Epithelial cell of proximal tubule (primary cell): ENCODE data around the gene SIM2. TPM values are rescaled to one million over a fixed set of nuclear protein-coding genes. Genes with fewer than 3 reads are reported as not detected.

ENCODE experiments used
- DNase-seq: peaks from one replicate; pipeline ENCODE4 v3.0.0-alpha.2; 2011; ENCODE audit warnings: low read depth
- H3K4me3 ChIP-seq: 2 replicates; pipeline ENCODE4 v1.5.1; 2011; ENCODE audit warnings: low read depth, mild to moderate bottlenecking, low read length
- total RNA-seq: library from RNA; depleted of rRNA; stranded (reverse); fragments of >200 nt; gene quantifications from 2 replicates; pipeline ENCODE4 v1.2.3, GENCODE V29; 2015
- TF ChIP-seq, protein P1 (sequence below): conservative IDR thresholded peaks from 2 replicates; pipeline ENCODE4 v1.5.1; 2012; ENCODE audit warnings: low read depth, mild to moderate bottlenecking, low read length

The SIM2 gene
- total RNA-seq, 1 donor from 2014 or later = 22.3 TPM

DNA sequence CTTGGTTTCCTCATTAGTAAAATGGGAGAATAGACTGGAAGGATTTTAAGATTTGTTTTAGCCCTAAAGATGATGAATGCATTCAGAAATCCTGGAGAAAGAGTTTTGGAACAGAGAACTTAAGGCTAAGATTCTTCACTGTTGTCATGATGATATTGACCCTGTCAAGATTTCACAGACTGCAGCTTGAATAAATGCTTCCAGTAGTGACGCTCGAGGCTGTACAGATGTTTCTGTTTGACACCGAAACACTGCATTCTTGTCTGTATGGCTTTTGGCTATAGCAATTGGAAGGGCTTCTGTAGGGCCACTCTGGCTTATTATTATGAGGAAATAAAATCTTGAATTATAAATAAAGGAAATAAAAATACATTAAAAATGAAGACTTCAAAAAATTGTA lies 25.7 kb downstream of the SIM2 start:
- no peak overlapping the region for H3K4me3 ChIP-seq
- TF ChIP-seq, protein P1, sequence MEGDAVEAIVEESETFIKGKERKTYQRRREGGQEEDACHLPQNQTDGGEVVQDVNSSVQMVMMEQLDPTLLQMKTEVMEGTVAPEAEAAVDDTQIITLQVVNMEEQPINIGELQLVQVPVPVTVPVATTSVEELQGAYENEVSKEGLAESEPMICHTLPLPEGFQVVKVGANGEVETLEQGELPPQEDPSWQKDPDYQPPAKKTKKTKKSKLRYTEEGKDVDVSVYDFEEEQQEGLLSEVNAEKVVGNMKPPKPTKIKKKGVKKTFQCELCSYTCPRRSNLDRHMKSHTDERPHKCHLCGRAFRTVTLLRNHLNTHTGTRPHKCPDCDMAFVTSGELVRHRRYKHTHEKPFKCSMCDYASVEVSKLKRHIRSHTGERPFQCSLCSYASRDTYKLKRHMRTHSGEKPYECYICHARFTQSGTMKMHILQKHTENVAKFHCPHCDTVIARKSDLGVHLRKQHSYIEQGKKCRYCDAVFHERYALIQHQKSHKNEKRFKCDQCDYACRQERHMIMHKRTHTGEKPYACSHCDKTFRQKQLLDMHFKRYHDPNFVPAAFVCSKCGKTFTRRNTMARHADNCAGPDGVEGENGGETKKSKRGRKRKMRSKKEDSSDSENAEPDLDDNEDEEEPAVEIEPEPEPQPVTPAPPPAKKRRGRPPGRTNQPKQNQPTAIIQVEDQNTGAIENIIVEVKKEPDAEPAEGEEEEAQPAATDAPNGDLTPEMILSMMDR = no peak
- DNase-seq = no peak

DNA sequence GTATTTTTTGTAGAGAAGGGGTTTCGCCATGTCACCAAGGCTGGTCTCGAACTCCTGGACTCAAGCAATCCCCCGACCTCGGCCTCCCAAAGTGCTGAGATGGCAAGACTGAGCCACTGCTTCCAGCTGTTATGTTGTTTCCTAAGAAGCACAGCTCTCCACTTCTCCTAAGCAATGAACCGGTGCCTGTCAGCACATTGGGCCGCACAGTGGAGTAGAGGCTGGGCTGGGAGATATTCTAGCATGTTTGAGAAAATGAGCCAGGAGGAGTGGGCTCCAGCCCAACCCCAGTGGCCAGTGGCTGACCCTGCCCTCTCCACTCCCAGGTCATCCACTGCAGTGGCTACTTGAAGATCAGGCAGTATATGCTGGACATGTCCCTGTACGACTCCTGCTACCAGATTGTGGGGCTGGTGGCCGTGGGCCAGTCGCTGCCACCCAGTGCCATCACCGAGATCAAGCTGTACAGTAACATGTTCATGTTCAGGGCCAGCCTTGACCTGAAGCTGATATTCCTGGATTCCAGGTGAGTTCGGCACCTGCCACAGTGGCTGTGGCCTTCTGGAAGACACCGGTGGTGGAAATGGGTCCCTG lies 27.0 kb downstream of the SIM2 start:
- no peak for DNase-seq
- H3K4me3 ChIP-seq = no peak overlapping the region
- TF ChIP-seq, protein P1 = no peak

DNA sequence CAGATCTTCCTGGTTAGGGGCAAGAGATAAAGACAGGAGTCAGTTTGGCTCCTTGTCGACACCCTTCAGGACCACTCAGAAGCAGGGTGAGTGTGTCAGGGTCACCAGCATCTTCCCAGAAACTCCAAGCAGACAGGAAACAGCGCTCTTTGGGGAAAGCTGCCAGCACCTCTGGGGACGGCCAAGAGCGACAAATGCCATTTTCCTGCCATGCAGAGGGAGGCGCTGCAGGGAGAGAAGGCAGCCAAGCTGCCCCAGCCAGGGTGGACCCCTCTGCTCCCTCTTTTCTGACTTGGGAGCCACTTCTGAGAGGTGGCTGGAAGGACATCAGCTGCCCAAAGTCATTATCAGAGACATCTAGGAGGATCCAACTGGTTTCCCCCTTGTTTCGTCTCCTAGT lies 29.0 kb downstream of the SIM2 start:
- TF ChIP-seq, protein P1 = no peak
- H3K4me3 ChIP-seq = no peak overlapping the region
- no peak for DNase-seq

DNA sequence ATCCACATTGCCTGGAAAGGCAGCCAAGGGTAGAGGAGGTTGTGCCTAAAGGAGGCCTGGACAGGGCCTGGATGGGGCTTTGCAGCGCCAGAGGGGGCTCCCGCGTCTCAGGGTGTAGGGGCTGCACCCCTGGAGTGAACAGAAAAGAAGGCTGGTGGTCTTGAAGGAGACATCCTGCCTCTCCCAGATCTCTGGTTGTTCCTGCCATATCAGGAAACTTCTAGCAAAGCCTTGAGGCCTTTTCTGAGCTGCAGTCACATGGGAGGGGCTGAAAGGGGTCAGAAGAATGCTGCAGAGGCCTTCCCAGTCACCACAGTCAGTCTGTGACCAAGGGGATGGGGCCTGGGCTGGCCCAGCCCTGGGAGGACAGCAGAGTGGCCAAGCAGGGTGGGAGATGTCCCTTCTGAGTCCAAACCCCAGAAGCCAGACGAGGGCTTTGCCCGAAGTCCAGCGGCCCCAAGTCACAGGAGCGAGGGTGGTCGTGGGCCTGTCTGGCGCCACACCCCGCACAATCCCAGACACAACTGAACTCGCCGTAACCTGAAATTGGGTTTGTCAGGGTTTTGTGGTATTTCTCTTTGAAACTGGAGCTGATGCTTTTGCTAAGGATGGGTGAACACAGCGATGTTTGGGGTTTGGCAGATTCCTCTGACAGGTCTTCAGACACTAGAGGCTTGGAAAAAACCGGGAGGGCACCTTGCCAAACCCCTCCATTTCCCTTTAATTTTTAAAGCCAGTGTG lies 29.6 kb downstream of the SIM2 start:
- H3K4me3 ChIP-seq = no peak overlapping the region
- DNase-seq = no peak
- TF ChIP-seq, protein P1 = no peak

DNA sequence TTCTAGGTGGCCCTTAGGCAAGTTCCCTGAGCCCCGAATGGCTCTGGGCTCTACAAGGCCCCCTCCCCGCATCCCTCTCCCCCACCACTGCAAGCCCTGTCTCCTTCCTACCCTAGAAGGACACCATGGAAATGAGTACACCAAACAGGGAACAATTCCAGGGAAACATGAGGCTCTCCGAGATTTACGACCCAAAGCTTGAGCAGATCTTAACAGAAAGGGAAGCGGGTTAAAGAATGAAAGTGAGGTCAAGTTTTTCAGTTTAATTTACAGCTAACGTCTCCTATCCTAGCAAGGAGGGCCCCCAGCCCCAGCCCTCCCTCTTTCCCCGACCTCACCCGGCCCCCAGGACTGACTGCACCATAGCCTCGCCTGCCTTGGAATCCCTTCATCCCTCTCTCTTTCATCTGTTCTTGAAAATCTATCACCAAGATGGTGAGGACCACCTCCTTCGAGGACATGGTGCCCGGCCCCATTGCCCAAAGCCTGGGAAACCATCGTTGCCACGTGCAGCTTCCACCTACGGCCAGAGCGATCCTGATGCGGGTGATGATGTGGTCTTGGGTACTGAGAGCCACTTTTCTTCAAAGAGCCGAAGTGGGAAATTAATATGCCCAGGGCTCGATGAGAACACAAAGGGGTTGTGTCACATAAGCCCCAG lies 30.5 kb downstream of the SIM2 start:
- TF ChIP-seq, protein P1 = no peak
- no peak overlapping the region for H3K4me3 ChIP-seq
- DNase-seq = no peak

DNA sequence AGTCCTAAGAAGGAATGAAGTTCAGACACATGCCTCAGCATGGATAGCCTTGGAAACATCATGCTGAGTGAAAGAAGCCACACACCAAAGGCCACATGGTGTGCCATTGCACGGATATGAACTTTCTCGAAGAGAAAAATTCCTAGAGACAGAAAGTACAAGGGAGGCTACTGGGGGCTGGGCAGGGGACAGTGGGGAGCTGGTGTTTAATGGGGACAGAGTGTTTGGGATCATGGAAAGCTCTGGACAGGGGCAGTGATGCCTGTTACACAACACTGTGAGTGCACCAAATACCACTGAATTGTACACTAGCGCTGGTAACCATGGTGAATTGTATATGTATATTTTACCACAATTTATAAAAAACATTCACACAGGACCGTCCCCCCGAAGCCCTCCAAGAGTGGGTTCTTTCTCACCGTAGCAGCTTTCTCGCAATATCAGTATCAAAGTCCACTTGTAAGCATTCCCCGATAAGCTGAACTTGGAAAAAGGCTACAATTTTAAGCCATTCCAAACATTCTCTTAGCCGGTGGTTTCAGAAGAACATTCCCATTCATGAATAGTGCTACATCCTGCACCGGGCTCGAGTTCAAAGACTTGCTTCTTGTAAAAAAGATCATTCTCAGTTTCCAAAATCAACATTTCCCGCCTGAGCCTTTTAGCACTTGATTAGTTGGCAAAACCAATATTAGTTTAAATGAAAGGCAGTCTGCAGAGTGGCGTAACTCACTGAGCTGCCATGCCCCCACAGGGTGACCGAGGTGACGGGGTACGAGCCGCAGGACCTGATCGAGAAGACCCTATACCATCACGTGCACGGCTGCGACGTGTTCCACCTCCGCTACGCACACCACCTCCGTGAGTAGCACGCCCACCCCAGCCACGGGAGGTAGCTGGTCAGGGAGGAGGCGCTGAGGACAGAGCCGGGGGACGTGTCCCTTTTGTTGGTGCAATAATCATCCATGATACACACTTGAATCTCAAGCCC lies 31.7 kb downstream of the SIM2 start:
- TF ChIP-seq, protein P1 = no peak
- DNase-seq = no peak
- no peak overlapping the region for H3K4me3 ChIP-seq
